DMS 273 treated with DMSO at 0.1 percent for 48 hours (cell line): Measurements from ENCODE around the gene CTU2.

Source experiments
- DNase-seq: peaks from one replicate; lab custom pipeline; 2025; lab: John Stamatoyannopoulos, UW

Gene CTU2

DNA sequence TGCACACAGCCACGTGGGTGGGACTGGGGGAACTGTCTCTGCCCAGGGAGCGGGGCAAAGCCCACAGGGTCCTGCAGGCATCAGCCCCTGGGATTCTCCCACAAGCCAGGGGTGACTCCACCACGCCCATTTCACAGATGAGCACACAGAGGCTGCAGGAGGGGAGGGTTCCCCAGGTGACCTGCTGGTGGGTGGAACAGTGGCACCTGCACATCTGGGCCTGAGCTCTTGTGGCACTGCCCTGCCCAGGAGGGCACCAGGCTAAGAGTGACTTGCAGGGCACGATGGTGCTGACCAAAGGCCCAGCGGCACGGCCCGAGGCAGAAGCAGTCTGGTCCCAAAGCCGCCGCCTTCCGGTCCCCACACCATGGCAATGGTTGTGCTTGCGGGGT is 54.8 kb downstream of the CTU2 start:
- no peak for DNase-seq

DNA sequence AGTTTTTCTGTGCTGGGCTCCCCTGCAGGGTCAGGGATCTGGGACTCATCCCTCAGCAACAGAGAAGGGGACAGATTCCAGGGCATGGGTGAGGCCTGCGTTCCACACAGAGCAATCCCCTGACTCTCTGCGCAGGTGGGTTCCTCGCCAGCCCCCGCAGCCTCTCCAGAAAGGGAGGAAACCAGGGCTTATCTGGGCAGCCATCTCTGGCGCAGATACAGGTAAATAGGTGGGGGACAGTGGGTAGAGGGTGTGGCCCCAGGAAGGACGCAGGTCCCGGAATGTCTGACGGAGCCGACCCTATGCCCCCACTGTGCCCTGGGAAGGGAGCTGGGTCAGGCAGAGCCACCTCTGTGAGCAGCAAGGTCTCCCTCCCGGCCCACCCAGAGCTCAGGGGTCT is 55.5 kb downstream of the CTU2 start:
- no peak for DNase-seq

DNA sequence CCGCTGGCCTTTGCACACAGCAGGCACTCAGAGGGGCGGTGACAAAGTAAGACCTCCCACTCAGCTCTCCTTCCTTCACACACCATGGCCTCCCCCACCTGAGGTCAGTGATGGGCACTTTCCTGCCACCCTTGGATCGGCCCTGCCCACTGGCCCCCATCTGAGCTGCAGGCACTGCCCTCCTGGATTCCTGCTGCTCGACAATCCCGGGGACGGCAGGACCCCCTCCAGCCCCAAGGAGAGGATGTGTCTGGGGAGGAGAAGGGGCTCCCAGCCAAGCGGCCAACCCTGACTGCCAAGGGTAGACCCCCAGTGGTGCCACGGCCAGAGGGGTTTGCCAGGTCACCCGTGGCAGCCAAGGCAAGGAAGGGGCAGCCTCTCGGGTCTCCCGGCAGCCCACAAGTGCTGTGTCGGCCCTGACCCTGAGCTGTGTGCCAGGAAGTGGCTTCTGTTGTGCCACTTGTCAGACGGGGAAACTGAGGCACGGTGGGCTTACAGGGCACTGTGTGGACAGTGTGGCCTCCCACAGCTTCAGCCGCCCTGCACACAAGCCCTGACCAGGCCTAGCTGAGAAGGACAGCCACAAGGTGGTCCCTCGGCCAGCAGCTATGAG is 56.1 kb downstream of the CTU2 start:
- DNase-seq = no peak

DNA sequence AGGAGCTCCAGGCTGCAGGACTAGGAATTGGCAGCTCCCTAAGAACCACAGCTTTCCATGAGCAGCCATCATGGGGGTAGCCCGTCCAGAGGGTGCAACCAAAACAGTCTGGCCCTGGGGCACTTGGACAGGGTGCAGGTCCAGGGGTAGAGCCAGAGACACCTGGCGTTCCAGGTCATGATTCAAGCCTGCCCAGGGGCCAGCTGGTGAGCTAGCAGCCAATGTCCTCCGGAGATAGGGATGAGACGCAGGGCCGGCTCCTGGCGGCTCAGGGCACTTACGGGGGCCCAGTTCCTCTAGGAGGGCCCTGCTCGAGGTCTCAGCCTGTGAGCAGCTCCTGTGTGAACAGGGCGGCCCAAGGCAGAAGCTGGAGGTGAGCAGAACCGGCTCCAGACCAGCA is 56.6 kb downstream of the CTU2 start:
- no peak for DNase-seq

DNA sequence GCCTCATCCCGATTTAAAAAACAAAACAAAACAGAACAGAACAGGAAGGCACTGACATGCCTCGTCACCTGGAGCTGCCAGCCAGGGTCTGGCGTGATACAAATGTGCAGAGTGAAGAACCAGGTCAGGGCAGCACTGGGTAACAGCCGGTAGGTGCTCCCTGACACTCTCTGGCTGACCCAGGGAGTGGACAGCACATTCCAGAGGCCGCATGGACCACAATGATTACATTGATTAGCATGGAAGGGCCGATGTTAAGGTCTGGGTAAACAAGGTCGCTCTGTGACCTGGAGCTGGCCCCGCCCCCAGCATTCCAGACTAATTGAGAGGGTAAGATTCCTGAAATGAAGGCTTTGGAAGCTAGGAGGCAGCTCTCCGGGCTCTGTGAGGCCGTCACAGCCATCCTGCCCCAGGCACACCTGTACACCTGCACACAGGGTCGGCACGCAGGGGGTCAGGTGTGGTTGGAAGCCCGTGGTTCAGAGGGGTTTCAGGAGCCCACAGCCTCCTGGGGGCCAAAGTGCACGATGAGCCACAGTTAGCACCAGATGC is 57.3 kb downstream of the CTU2 start:
- no peak for DNase-seq

DNA sequence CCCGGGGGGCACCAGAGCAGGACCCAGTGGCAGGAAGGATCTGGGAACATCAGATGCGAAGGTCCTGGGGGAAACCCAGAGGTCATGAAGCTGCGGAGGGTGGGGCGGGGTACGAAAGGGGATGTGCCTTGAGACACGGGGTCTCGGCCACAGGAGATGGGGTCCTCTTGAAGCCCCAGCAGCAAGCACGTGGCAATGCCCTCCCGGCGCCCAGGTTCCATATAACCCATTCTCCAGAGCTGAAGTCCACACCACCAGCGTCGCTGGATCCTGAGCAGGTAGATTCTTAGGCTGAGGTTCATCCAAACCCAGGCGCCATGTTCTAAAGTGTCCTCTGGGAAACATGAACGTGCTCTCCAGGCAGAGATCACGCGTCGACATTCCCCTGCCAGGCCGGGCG is 57.8 kb downstream of the CTU2 start:
- no peak for DNase-seq

DNA sequence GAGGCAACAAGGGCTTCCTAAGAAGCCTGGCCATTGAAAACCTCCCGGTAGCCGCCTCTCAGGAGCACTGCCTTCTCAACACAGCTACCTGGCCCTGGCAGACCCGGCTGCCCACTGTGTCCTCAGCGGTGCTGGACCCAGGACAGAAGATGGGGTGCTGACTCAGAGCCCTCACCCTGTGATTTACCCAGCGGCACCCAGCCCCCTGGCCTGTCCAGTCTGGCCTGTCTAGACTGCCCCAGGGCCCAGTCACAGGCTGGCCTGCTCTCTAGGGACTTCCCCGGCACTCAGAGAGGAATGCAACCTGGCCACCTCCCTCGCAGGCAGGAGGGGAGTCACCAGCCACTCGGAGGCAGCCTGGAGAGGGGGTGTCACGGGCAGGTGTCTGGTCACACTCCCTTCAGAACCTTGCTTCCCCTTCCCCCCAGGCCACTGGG is 58.6 kb downstream of the CTU2 start:
- no peak for DNase-seq
